HEK293 (cell line): ENCODE data around the gene DOK5.

Experiments used
- CTCF ChIA-PET: fragments of 350-600 bp; formaldehyde crosslinking; extraction: SDS; loops from one replicate; lab custom pipeline; 2021; ENCODE audit warnings: antibody characterized with exemption; lab: Yijun Ruan, JAX
- POLR2A ChIA-PET: fragments of 300-600 bp; formaldehyde crosslinking; extraction: SDS; loops from one replicate; lab custom pipeline; 2020; ENCODE audit warnings: antibody characterized with exemption, inconsistent platforms; lab: Yijun Ruan, JAX
- H3K27ac ChIP-seq: fragments of 200-500 bp; sonication (Bioruptor generic); 2 replicates; pipeline ENCODE4 v1.5.1; 2014; ENCODE audit warnings: low read depth, low read length, control low read depth, inconsistent platforms; ENCODE audit errors: extremely low read depth
- H3K36me3 ChIP-seq, 2 experiments: fragments of 200-500 bp in 1 of 2; sonication (Bioruptor generic) in 1 of 2; 1 replicate in 1 of 2; 2 replicates in 1 of 2; pipeline ENCODE4 v1.5.1; 2014 to 2017; ENCODE audit warnings: inconsistent platforms in 2 of 2, low read length in 2 of 2; ENCODE audit not compliant: control insufficient read depth in 2 of 2, insufficient read depth in 1 of 2
- H3K4me1 ChIP-seq: fragments of 200-500 bp; sonication (Bioruptor generic); 2 replicates; pipeline ENCODE4 v1.5.1; 2014; ENCODE audit warnings: mild to moderate bottlenecking, low read length, inconsistent platforms; ENCODE audit not compliant: control insufficient read depth, insufficient read depth
- H3K4me3 ChIP-seq: 2 replicates; pipeline ENCODE4 v1.5.1; 2011; ENCODE audit warnings: low read depth, mild to moderate bottlenecking, control low read depth, low read length, moderate library complexity
- H3K9me3 ChIP-seq: fragments of 200-500 bp; sonication (Bioruptor generic); 2 replicates; pipeline ENCODE4 v1.5.1; 2014; ENCODE audit warnings: low read depth, low read length, inconsistent platforms; ENCODE audit not compliant: control insufficient read depth, insufficient read depth
- HOXD13 ChIP-seq: sonication (generic); formaldehyde crosslinking; IDR thresholded peaks from 2 replicates; pipeline ENCODE4 v1.8.0; 2022; ENCODE audit warnings: missing genetic modification reagents, borderline replicate concordance
- SP2 ChIP-seq: fragments of 450-650 bp; formaldehyde crosslinking; IDR thresholded peaks from 2 replicates; pipeline ENCODE4 v1.5.1; 2016; ENCODE audit warnings: missing biosample characterization, missing genetic modification characterization
- SP3 ChIP-seq: fragments of 450-650 bp; formaldehyde crosslinking; IDR thresholded peaks from 2 replicates; pipeline ENCODE4 v1.5.1; 2016; ENCODE audit warnings: missing biosample characterization, missing genetic modification characterization
- ZIC2 ChIP-seq: fragments of 450-650 bp; formaldehyde crosslinking; IDR thresholded peaks from 2 replicates; pipeline ENCODE4 v1.5.1; 2016; ENCODE audit warnings: missing biosample characterization, missing genetic modification characterization
- ZNF138 ChIP-seq: fragments of 450-650 bp; formaldehyde crosslinking; IDR thresholded peaks from 2 replicates; pipeline ENCODE4 v1.5.1; 2016; ENCODE audit warnings: missing biosample characterization, missing genetic modification characterization, borderline replicate concordance
- ZNF146 ChIP-seq: fragments of 450-650 bp; formaldehyde crosslinking; IDR thresholded peaks from 2 replicates; pipeline ENCODE4 v1.5.1; 2016; ENCODE audit warnings: missing biosample characterization, missing genetic modification characterization
- ZNF202 ChIP-seq: fragments of 450-650 bp; formaldehyde crosslinking; IDR thresholded peaks from 2 replicates; pipeline ENCODE4 v1.5.1; 2016; ENCODE audit warnings: missing biosample characterization, missing genetic modification characterization, borderline replicate concordance
- ZNF221 ChIP-seq: fragments of 450-650 bp; formaldehyde crosslinking; IDR thresholded peaks from 2 replicates; pipeline ENCODE4 v1.5.1; 2017; ENCODE audit warnings: missing biosample characterization, missing genetic modification characterization, borderline replicate concordance
- ZNF274 ChIP-seq, 2 experiments: fragments of 200-500 bp in 1 of 2; fragments of 450-650 bp in 1 of 2; sonication (Bioruptor generic) in 1 of 2; formaldehyde crosslinking in 1 of 2; IDR thresholded peaks; 2 replicates each; pipeline versions ENCODE4 v1.5.1 to v1.6.1; 2014 to 2016; ENCODE audit warnings: borderline replicate concordance in 1 of 2, inconsistent platforms in 1 of 2, low read length in 1 of 2, missing biosample characterization in 1 of 2, missing genetic modification characterization in 1 of 2
- ZNF391 ChIP-seq: fragments of 450-650 bp; formaldehyde crosslinking; IDR thresholded peaks from 2 replicates; pipeline ENCODE4 v1.5.1; 2016; ENCODE audit warnings: low read depth, missing biosample characterization, missing genetic modification characterization, borderline replicate concordance
- ZNF404 ChIP-seq: fragments of 450-650 bp; formaldehyde crosslinking; IDR thresholded peaks from 2 replicates; pipeline ENCODE4 v1.5.1; 2017; ENCODE audit warnings: missing biosample characterization, missing genetic modification characterization
- ZNF426 ChIP-seq: fragments of 450-650 bp; formaldehyde crosslinking; IDR thresholded peaks from 2 replicates; pipeline ENCODE4 v1.5.1; 2017; ENCODE audit warnings: missing biosample characterization, missing genetic modification characterization, mild to moderate bottlenecking, inconsistent platforms, moderate library complexity
- ZNF530 ChIP-seq: fragments of 450-650 bp; formaldehyde crosslinking; IDR thresholded peaks from 2 replicates; pipeline ENCODE4 v1.5.1; 2016; ENCODE audit warnings: low read depth, missing biosample characterization, missing genetic modification characterization
- ZNF621 ChIP-seq: fragments of 450-650 bp; formaldehyde crosslinking; IDR thresholded peaks from 2 replicates; pipeline ENCODE4 v1.5.1; 2017; ENCODE audit warnings: missing biosample characterization, missing genetic modification characterization
- ZNF654 ChIP-seq: fragments of 450-650 bp; formaldehyde crosslinking; IDR thresholded peaks from 2 replicates; pipeline ENCODE4 v1.5.1; 2016; ENCODE audit warnings: low read depth, missing biosample characterization, missing genetic modification characterization
- ZNF677 ChIP-seq: fragments of 450-650 bp; IDR thresholded peaks from 2 replicates; pipeline ENCODE4 v1.5.0; 2018; ENCODE audit warnings: missing biosample characterization, mild to moderate bottlenecking, missing genetic modification characterization, moderate library complexity
- ZNF747 ChIP-seq: fragments of 450-650 bp; formaldehyde crosslinking; IDR thresholded peaks from 2 replicates; pipeline ENCODE4 v1.5.1; 2016; ENCODE audit warnings: missing biosample characterization, missing genetic modification characterization
- ZNF76 ChIP-seq: fragments of 450-650 bp; formaldehyde crosslinking; IDR thresholded peaks from 2 replicates; pipeline ENCODE4; 2016; ENCODE audit warnings: low read depth, missing biosample characterization, missing genetic modification characterization, borderline replicate concordance
- ZXDB ChIP-seq: fragments of 450-650 bp; formaldehyde crosslinking; IDR thresholded peaks from 2 replicates; pipeline ENCODE4 v1.5.1; 2016; ENCODE audit warnings: missing biosample characterization, missing genetic modification characterization
- TF ChIP-seq, protein P1 (sequence below): fragments of 450-650 bp; formaldehyde crosslinking; IDR thresholded peaks from 2 replicates; pipeline ENCODE4 v1.5.1; 2016; ENCODE audit warnings: missing biosample characterization, missing genetic modification characterization
- TF ChIP-seq, protein P2 (sequence below): fragments of 450-650 bp; formaldehyde crosslinking; IDR thresholded peaks from 2 replicates; pipeline ENCODE4 v1.5.1; 2016; ENCODE audit warnings: missing biosample characterization, missing genetic modification characterization
- TF ChIP-seq, protein P3 (sequence below): fragments of 450-650 bp; formaldehyde crosslinking; IDR thresholded peaks from 2 replicates; pipeline ENCODE4 v1.5.1; 2016; ENCODE audit warnings: missing biosample characterization, missing genetic modification characterization
- TF ChIP-seq, protein P4 (sequence below): fragments of 450-650 bp; formaldehyde crosslinking; IDR thresholded peaks from 2 replicates; pipeline ENCODE4 v1.5.1; 2016; ENCODE audit warnings: missing biosample characterization, missing genetic modification characterization

DOK5 gene

DNA sequence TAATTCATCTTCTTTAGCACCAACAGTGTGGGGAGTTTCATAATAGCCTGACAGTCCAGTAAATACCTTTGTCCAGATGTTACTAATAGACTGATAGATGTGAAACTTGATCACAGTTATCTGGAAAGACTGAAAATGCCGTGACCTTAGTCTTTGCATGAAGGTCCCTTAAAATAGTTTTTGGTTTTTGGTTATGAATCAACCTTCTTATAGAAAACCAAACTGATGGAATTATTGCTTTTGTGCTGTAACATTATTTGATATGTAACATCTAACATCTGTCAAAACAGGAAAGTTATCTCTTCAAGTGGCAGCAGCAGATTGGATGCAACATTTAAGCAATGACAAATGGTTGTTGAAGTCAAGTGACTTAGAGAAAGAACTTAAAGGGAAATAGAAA is 190.4 kb downstream of the DOK5 start:
- H3K9me3 ChIP-seq: no peaks in the 10 kb centered on the region
- ChIA-PET CTCF (interaction anchor here (0.6 kb wide), 1 partner anchor 318 kb away, joined by 3 read pairs; no protein-coding TSS in a partner anchor), POLR2A (no interaction called here)
- H3K4me1 ChIP-seq: no peaks in the 10 kb centered on the region
- H3K27ac ChIP-seq: no peak overlapping the region
- no peaks in the 10 kb centered on the region for H3K36me3 ChIP-seq
- TF ChIP-seq ZNF677 (tag by site-specific recombination) (no peak), ZNF76 (tag by site-specific recombination) (no peak)
- no peak overlapping the region for H3K4me3 ChIP-seq

DNA sequence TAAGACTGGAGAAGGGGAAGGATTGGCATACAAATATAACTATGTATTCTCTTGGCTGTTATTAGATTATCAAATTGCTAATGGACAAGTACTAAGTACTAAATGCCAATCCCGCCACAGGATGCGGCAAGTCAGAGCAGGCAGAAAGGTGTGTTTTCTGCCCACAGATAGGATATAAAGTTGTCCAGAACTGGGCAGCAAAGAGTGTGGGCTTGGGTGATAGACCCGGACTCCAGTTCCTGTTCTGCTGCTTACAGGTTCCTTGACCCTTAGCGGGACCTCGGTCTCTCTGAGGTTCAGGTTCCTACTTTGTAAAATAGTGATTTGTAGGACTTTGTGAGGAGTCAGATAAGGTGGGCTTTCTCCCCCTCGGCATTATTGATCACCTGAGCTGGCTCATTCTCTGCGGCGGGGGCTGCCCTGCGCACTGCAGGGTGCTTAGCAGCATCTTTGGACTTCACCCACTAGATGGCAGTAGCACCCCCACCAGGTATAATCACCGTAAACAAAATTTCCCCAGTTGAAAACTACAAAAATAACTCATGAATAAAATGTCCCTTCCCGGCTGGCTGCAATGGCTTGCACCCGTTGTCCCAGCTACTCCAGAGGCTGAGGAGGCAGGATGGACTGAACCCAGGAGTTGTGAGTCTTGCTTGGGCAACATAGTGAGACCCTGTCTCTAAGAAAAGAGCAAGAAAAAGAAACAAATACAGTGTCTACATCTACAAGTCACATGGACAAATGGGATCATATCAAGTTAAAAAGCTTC is 193.1 kb downstream of the DOK5 start:
- Histone ChIP-seq H3K4me3 (no peak overlapping the region), H3K4me1 (no peaks in the 10 kb centered on the region), H3K27ac (no peak overlapping the region), H3K9me3 (no peaks in the 10 kb centered on the region), H3K36me3 (no peaks in the 10 kb centered on the region)
- peak; percentile 43 for TF ChIP-seq ZNF654 (tag by site-specific recombination)
- no peak for TF ChIP-seq ZNF530 (tag by site-specific recombination)
- ChIA-PET POLR2A (no interaction called here), CTCF (interaction anchor here (0.6 to 2.8 kb wide), 13 partner anchors 10 to 1862 kb away, joined by 3 to 14 read pairs (median 3); partner anchors contain the start of gene FAM210B)

DNA sequence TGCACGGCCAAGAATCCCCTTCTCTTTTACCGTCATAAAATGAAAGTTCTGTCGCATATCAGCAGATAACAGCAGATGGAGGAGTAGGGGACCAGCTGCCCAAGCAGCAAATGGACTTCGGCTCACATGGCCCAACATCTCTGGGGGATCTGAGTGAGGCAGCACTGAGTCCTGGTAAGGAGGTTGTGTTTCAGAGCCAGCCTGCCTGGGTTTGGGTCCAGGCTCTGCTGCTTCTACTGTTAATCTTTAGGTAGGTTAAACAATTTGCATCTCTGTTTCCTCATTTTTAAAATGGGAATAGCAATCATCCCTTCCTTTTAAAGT is 193.6 kb downstream of the DOK5 start:
- no peaks in the 10 kb centered on the region for H3K4me1 ChIP-seq
- H3K36me3 ChIP-seq: no peaks in the 10 kb centered on the region
- POLR2A ChIA-PET: no interaction called here
- H3K4me3 ChIP-seq: no peak overlapping the region
- TF ChIP-seq HOXD13 (CRISPR knock-in tag): no peak
- no peak for TF ChIP-seq ZNF391 (tag by site-specific recombination)
- no peak for TF ChIP-seq ZNF274 (IDR thresholded peaks at IDR 0.05; ENCODE audit: low read length)
- TF ChIP-seq ZNF274 (tag by site-specific recombination; IDR thresholded peaks at IDR 0.05; ENCODE audit: borderline replicate concordance): no peak
- TF ChIP-seq ZNF426 (tag by site-specific recombination): no peak
- TF ChIP-seq, protein P1, sequence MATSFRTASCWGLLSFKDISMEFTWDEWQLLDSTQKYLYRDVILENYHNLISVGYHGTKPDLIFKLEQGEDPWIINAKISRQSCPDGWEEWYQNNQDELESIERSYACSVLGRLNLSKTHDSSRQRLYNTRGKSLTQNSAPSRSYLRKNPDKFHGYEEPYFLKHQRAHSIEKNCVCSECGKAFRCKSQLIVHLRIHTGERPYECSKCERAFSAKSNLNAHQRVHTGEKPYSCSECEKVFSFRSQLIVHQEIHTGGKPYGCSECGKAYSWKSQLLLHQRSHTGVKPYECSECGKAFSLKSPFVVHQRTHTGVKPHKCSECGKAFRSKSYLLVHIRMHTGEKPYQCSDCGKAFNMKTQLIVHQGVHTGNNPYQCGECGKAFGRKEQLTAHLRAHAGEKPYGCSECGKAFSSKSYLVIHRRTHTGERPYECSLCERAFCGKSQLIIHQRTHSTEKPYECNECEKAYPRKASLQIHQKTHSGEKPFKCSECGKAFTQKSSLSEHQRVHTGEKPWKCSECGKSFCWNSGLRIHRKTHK (tag by site-specific recombination): no peak
- TF ChIP-seq ZIC2 (tag by site-specific recombination): no peak
- TF ChIP-seq ZNF202 (tag by site-specific recombination): no peak
- no peak for TF ChIP-seq ZNF621 (tag by site-specific recombination)
- TF ChIP-seq SP3: no peak
- no peak for TF ChIP-seq ZNF221 (tag by site-specific recombination)
- TF ChIP-seq, protein P2, sequence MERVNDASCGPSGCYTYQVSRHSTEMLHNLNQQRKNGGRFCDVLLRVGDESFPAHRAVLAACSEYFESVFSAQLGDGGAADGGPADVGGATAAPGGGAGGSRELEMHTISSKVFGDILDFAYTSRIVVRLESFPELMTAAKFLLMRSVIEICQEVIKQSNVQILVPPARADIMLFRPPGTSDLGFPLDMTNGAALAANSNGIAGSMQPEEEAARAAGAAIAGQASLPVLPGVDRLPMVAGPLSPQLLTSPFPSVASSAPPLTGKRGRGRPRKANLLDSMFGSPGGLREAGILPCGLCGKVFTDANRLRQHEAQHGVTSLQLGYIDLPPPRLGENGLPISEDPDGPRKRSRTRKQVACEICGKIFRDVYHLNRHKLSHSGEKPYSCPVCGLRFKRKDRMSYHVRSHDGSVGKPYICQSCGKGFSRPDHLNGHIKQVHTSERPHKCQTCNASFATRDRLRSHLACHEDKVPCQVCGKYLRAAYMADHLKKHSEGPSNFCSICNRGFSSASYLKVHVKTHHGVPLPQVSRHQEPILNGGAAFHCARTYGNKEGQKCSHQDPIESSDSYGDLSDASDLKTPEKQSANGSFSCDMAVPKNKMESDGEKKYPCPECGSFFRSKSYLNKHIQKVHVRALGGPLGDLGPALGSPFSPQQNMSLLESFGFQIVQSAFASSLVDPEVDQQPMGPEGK (tag by site-specific recombination): no peak
- no peak for TF ChIP-seq ZNF146 (tag by site-specific recombination)
- TF ChIP-seq, protein P3, sequence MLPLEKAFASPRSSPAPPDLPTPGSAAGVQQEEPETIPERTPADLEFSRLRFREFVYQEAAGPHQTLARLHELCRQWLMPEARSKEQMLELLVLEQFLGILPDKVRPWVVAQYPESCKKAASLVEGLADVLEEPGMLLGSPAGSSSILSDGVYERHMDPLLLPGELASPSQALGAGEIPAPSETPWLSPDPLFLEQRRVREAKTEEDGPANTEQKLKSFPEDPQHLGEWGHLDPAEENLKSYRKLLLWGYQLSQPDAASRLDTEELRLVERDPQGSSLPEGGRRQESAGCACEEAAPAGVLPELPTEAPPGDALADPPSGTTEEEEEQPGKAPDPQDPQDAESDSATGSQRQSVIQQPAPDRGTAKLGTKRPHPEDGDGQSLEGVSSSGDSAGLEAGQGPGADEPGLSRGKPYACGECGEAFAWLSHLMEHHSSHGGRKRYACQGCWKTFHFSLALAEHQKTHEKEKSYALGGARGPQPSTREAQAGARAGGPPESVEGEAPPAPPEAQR (tag by site-specific recombination): no peak
- TF ChIP-seq SP2 (tag by site-specific recombination): no peak
- TF ChIP-seq ZXDB (tag by site-specific recombination): no peak
- TF ChIP-seq ZNF138 (tag by site-specific recombination): no peak
- no peak for TF ChIP-seq ZNF747 (tag by site-specific recombination)
- TF ChIP-seq, protein P4, sequence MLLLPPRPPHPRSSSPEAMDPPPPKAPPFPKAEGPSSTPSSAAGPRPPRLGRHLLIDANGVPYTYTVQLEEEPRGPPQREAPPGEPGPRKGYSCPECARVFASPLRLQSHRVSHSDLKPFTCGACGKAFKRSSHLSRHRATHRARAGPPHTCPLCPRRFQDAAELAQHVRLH (tag by site-specific recombination): no peak
- no peak for TF ChIP-seq ZNF404 (tag by site-specific recombination)
- TF ChIP-seq, all 188 proteins: peak for 0
- CTCF ChIA-PET: interaction anchor here (0.6 to 2.8 kb wide), 9 partner anchors 11 to 1862 kb away, joined by 3 to 14 read pairs (median 3); no protein-coding TSS in a partner anchor
- H3K27ac ChIP-seq: no peak overlapping the region
- H3K9me3 ChIP-seq: no peaks in the 10 kb centered on the region
